GM12875 (cell line): ENCODE data around the gene HGFAC.
"Not testable (repeated sequence)": the region's sequence is repeated elsewhere in the genome, so short reads cannot be mapped to it uniquely, and the experiment has no call there.

ENCODE experiments used
- H3K4me3 ChIP-seq: one replicate; pipeline ENCODE4 v1.5.1; 2011; ENCODE audit warnings: low read depth, low read length, control low read depth
- TF ChIP-seq, protein P1 (sequence below): IDR thresholded peaks from 2 replicates; pipeline ENCODE4 v1.5.1; 2011; ENCODE audit warnings: low read depth, mild to moderate bottlenecking, control low read depth, inconsistent platforms, low read length, moderate library complexity, borderline replicate concordance; ENCODE audit not compliant: insufficient read depth

Gene HGFAC

GRCh38 chr4:3449574-3450534, 8.1 kb downstream of the HGFAC start:
- TF ChIP-seq, protein P1, sequence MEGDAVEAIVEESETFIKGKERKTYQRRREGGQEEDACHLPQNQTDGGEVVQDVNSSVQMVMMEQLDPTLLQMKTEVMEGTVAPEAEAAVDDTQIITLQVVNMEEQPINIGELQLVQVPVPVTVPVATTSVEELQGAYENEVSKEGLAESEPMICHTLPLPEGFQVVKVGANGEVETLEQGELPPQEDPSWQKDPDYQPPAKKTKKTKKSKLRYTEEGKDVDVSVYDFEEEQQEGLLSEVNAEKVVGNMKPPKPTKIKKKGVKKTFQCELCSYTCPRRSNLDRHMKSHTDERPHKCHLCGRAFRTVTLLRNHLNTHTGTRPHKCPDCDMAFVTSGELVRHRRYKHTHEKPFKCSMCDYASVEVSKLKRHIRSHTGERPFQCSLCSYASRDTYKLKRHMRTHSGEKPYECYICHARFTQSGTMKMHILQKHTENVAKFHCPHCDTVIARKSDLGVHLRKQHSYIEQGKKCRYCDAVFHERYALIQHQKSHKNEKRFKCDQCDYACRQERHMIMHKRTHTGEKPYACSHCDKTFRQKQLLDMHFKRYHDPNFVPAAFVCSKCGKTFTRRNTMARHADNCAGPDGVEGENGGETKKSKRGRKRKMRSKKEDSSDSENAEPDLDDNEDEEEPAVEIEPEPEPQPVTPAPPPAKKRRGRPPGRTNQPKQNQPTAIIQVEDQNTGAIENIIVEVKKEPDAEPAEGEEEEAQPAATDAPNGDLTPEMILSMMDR: no peak
- H3K4me3 ChIP-seq: no peak overlapping the region

DNA sequence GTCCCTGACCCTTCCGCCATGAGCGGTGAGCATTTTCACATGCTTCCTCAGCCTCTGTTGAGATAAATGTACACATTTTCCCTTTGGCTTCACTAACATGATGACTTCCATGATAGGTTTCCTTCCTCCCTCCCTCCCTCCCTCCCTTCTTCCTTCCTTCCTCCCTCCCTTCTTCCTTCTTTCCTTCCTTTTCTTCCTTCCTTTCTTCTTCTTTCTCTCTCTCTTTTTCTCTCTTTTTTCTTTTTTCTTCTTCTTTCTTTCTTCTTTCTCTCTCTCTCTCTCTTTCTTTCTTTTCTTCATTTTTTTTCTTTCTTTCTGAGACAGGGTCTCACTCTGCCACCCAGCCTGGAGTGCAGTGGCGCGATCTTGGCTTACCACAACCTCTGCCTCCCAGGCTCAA, 8.9 kb downstream of the HGFAC start:
- TF ChIP-seq, protein P1: no peak
- no peak overlapping the region for H3K4me3 ChIP-seq

- no peak overlapping the region for H3K4me3 ChIP-seq
- TF ChIP-seq, protein P1: no peak
Observed at GRCh38 chr4:3451956-3452355, 10.2 kb downstream of the HGFAC start.

DNA sequence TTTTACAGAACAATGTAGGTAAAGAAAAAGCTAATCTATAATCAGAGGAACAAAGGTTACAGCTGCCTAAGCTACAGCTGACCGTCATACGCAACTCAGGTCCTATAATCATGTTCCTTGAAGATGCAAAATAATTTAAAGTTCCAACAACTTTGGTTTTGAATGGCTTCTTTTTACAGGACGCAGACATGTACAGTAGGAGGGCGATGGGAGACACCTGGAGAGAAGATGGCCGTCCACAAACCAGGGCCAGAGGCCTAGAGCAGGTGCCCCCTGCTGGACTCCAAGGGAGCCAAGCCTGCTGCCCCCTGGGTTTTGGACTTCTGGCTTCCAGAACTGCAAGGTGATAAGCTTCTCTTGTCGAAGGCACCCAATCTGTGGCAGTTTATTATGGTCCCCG, 10.6 kb downstream of the HGFAC start:
- TF ChIP-seq, protein P1: no peak
- H3K4me3 ChIP-seq: no peak overlapping the region

DNA sequence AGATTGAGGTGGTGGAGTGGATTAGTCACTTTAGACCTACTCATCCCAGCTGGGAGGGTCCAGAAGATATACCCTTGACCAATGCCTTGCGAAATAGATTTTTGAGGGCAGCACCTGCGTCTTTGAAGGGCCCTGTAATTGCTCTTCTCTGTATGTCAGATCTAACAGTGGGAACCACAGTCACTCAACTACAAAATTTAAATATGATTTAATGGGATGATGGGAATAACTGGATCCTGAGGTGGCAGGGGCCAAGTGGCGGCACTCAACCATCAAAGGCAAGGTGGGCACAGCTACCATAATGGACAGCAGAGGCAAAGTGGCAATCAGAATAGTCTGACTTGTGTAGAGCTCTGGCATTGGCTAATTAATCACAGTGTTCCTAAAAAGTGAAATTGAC, 13.8 kb downstream of the HGFAC start:
- H3K4me3 ChIP-seq: not testable (repeated sequence)

DNA sequence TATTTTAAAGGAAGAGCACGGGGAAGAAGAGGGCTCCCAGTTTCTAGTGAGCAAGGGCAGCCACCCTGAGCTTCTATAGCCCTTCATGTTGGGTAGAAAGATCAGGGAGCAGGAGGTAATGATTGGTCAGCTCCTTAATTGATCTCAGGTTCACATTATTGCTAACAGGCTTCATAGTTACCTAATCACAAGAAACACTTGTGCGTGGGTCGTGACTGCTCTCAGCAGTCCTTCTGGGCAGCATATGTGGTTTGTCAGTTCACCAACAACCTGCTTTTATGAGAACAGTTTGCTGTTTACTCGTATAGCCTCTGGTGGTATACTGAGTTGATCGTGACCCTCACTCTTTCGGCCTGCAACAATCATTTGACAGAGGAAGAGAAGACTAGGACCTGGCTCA, 16.6 kb downstream of the HGFAC start:
- no peak overlapping the region for H3K4me3 ChIP-seq
- TF ChIP-seq, protein P1: no peak

- not testable (repeated sequence) for H3K4me3 ChIP-seq
Observed at GRCh38 chr4:3459156-3459555, 17.4 kb downstream of the HGFAC start.

- H3K4me3 ChIP-seq: no peak overlapping the region
- TF ChIP-seq, protein P1: no peak
Observed at GRCh38 chr4:3460926-3461325, 19.2 kb downstream of the HGFAC start.
